HG03571 (cell line): ENCODE results near the gene CACUL1.
"Not testable (repeated sequence)": the region's sequence is repeated elsewhere in the genome, so short reads cannot be mapped to it uniquely, and the experiment has no call there.

Experiments used
- ATAC-seq: cut with Tn5 transposase; IDR thresholded peaks from one replicate; pipeline ENCODE4 v1.9.1; 2021; ENCODE audit not compliant: unreplicated experiment

The CACUL1 gene

DNA sequence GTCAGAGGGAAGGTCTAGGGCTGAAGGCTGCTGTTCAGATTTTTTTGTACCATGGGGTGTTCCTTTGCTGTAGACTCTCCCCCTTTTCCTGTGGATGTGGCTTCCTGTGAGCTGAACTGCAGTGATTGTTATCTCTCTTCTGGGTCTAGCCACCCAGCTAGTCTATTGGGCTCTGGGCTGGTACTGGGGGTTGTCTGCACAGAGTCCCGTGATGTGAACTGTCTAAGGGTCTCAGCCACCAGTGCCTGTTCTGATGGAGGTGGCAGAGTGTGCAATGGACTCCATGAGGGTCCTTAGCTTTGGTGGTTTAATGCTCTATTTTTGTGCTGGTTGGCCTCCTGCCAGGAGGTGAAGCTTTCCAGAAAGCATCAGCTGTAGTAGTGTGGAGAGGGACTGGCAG lies 96.6 kb downstream of the CACUL1 start:
- not testable (repeated sequence) for ATAC-seq

DNA sequence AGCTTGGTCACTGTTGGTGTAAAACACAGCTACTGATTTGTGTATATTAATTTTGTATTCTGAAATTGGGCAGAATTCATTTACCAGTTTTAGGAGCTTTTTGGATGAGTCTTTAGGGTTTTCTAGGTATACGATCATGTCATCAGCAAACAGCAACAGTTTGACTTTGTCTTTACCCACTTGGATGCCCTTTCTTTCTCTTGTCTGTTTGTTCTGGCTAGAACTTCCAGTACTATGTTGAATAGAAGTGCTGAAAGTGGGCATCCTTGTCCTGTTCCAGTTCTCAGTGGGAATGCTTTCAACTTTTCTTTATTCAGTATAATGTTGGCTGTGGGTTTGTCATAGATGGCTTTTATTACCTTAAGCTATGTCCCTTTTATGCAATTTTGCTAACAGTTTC lies 109.5 kb downstream of the CACUL1 start:
- ATAC-seq: not testable (repeated sequence)

DNA sequence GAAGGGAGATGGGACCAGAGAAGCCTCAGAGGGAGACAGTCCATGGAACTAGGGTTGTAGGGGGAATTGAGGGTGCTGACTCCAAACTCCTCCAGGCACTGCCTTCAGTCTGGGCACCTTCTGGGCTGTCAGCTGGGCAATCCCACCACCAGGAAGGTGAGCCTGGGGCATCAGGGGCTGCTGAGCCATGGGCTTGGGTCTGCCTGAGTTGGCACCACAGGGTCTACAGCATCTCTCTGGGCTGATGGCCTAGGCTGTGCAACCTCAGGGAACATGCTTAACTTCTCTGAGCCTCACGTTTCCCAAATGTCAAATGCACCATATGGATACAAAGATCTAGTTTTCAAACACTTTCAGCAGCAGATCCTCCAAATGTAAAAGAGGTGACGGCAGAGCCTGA lies 112.5 kb downstream of the CACUL1 start:
- ATAC-seq: no peak

DNA sequence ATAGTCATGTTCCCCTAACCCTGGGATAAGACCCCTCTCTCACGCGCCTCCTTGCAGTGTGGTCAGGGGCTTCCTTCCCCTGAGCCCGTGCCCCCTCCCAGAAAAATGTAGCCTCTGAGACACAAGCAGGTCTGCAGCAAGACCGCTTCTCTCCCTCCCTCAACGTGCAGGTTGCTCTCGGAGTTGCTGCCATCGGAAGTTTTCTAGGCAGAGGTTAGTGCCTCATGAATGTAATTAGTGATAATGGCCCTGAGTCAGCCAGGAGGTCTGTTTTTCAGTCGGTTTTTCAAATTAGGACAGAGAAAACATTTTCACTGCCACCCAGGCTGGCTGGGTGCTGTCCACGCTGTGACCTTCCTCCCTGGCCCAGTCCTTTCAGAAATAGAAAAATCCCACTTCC lies 116.1 kb downstream of the CACUL1 start:
- no peak for ATAC-seq

GRCh38 chr10:118635674-118636402 lies 118.9 kb downstream of the CACUL1 start:
- ATAC-seq: no peak

DNA sequence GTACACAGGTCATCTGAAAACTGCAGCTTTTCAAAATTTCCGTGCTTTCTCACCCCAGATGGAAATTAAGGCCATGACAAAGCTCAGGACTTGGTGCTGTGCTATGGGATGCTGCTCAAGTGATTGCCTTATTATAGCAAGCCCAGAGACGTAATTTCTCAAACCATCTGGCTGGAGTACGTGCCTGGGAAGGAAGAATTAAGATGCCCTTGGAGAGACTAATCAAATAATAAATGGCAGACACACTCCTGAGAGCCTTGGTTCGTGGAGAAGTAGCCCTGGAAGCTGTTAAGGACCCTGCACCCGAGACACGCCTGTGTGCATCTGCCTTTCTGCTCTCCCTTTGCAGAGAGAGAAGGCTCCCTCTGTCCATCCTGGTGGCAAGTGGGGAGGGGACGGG lies 121.0 kb downstream of the CACUL1 start:
- no peak for ATAC-seq

GRCh38 chr10:118629211-118629610 lies 125.6 kb downstream of the CACUL1 start:
- ATAC-seq: no peak

DNA sequence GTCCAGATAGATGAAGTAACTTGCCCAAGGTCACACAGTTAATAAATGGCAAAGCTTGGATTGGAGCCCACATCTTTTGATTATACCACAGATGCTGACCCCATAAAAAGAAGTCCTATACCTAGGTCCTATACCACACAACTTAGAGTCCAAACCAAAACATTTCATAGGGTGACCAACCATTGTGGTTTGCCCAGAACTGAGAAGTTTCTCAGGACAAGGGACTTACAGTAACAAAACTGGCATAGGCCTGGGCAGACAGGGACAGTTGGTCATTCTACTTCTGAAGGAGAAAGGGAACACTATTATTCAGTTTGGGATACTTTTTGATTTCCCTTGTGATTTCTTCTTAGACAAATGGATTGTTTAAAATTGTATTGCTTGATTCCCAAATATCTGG lies 126.4 kb downstream of the CACUL1 start:
- ATAC-seq: no peak

DNA sequence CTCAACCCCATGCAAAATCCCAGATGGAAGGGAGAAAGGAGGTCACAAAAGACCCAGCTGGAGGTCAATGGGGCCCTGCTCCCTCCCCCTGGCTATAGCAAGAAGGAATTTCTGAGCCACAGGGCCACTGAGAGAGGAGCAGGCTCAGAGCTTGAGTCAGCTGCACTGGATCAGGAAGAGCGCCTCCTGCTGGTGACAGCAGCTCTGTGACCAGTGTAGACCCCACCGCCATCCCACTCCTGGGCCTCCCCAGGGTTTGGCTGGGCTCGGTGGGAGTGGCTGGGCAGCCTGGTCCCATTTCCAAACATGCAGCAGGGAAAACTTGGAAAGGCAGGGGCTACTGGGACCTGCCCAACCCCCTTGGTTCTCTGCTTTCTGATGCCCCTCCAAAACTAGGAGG lies 127.8 kb downstream of the CACUL1 start:
- ATAC-seq: no peak
